Transverse colon (tissue), 4 donors: ENCODE data around the gene SAP30BP. TPM values are rescaled to one million over a fixed set of nuclear protein-coding genes. Genes with fewer than 3 reads are reported as not detected.
A peak's percentile ranks its signal among the peaks of the same experiment; 100 is the strongest.

Experiments
- DNase-seq: peaks from one replicate; pipeline ENCODE4 v3.0.0-alpha.2; 2019
- H3K27ac ChIP-seq, 4 donors: fragments of 200-600 bp; sonication (generic); 2 replicates each; pipeline ENCODE4 v1.5.1; 2016 to 2018; ENCODE audit warnings: inconsistent platforms in 4 of 4
- H3K27me3 ChIP-seq: fragments of 200-600 bp; sonication (generic); 2 replicates; pipeline ENCODE4 v1.5.1; 2017; ENCODE audit warnings: inconsistent platforms
- H3K36me3 ChIP-seq, 4 donors: fragments of 200-600 bp; sonication (generic); 2 replicates each; pipeline ENCODE4 v1.5.1; 2017 to 2019; ENCODE audit warnings: inconsistent platforms in 4 of 4
- H3K4me1 ChIP-seq, 4 donors: fragments of 200-600 bp; sonication (generic); 2 replicates each; pipeline ENCODE4 v1.5.1; 2017 to 2020; ENCODE audit warnings: inconsistent platforms in 4 of 4
- H3K4me3 ChIP-seq, 4 donors: fragments of 200-600 bp; sonication (generic); 1 replicate in 1 of 4; 2 replicates in 3 of 4; pipeline versions ENCODE4 v1.5.1 to v1.6.1; 2017 to 2019; ENCODE audit warnings: inconsistent platforms in 4 of 4
- H3K9me3 ChIP-seq, 2 donors: fragments of 200-600 bp; sonication (generic); 2 replicates each; pipeline ENCODE4 v1.5.1; 2017 to 2019; ENCODE audit warnings: inconsistent platforms in 2 of 2
- CTCF ChIP-seq, 5 experiments: fragments of 200-600 bp in 3 of 5; fragments of 450-650 bp in 2 of 5; sonication (generic) in 3 of 5; IDR thresholded peaks; 1 replicate in 2 of 5; 2 replicates in 3 of 5; pipeline ENCODE4 v1.5.1; 2016 to 2017; ENCODE audit warnings: antibody characterized with exemption in 5 of 5, inconsistent platforms in 3 of 5, mild to moderate bottlenecking in 2 of 5, moderate library complexity in 1 of 5
- EP300 ChIP-seq: sonication (generic); formaldehyde crosslinking; IDR thresholded peaks from one replicate; pipeline ENCODE4 v1.6.1; 2017; ENCODE audit warnings: antibody characterized with exemption, low read depth
- POLR2A ChIP-seq: fragments of 450-650 bp; IDR thresholded peaks from one replicate; pipeline ENCODE4 v1.6.1; 2016; ENCODE audit warnings: antibody characterized with exemption, mild to moderate bottlenecking, moderate library complexity
- POLR2AphosphoS5 ChIP-seq, 3 donors: sonication (generic); formaldehyde crosslinking; IDR thresholded peaks; one replicate each; pipeline ENCODE4 v1.6.1; 2016; ENCODE audit warnings: antibody characterized with exemption in 3 of 3
- WGBS, 2 donors: methylation state at CpG; one replicate each; pipeline ENCODE4 v1.1.5; 2018; ENCODE audit warnings: low coverage in 1 of 2; 5-methylcytosine and 5-hydroxymethylcytosine counted together
- in situ Hi-C, 4 donors: fragments of 200-750 bp; cut with MboI; loops; one replicate each; pipeline versions ENCODE4 v1.15.0 to v1.15.1; 2017; ENCODE audit warnings: low sequenced_read_pairs in 3 of 4, low pct_ligation_motif_present in 1 of 4, low pct_unique_long_range_greater_than_20kb in 1 of 4
- intact Hi-C: fragments of 100-400 bp; cut with DNase I; formaldehyde crosslinking; loops from one replicate; pipeline ENCODE4 v1.15.1; 2023; ENCODE audit warnings: low total_unique reads
- total RNA-seq, 4 donors: library from RNA; depleted of rRNA; stranded (reverse); fragments of >200 nt; gene quantifications; one replicate each; pipeline ENCODE4 v1.1.0, GENCODE V29; 2016

Gene SAP30BP
- total RNA-seq, 4 donors from 2014 or later = 49.0 to 83.8 (median 71.4) TPM

GRCh38 chr17:75634754-75635609 lies 32.2 kb upstream of the SAP30BP start:
- no peak for DNase-seq
- Histone ChIP-seq H3K4me1 (peaks cover 12 to 48% (median 44%) of the 10 kb centered on the region in 4 donors), H3K4me3 (no peak overlapping the region), H3K27me3 (no peaks in the 10 kb centered on the region), H3K27ac (peak overlapping the region; percentile 48 to 84 (median 77)), H3K9me3 (no peaks in the 10 kb centered on the region), H3K36me3 (no peaks in the 10 kb centered on the region)
- 81 to 83% methylated on average over 1 to 17 of the region's 20 CpGs for WGBS, 2 donors
- TF ChIP-seq EP300 (no peak), POLR2AphosphoS5 (IDR thresholded peaks at IDR 0.05) (no peak), CTCF (IDR thresholded peaks at IDR 0.05) (no peak), POLR2A (no peak)
- in situ Hi-C loops = no loop called here
- intact Hi-C loops = no loop called here

GRCh38 chr17:75635610-75636202 lies 31.4 kb upstream of the SAP30BP start:
- no peaks in the 10 kb centered on the region for H3K9me3 ChIP-seq
- in situ Hi-C loops = no loop called here

GRCh38 chr17:75636381-75637142 lies 30.6 kb upstream of the SAP30BP start:
- 87% methylated on average over 16 of the region's 19 CpGs; no CpG with 5 or more reads in 1 of the 2 donors for WGBS, 2 donors
- Histone ChIP-seq H3K27ac (peak overlapping the region; percentile 27 to 84 (median 40)), H3K4me1 (peaks cover 12 to 53% (median 47%) of the 10 kb centered on the region in 4 donors), H3K4me3 (no peak overlapping the region), H3K27me3 (no peaks in the 10 kb centered on the region), H3K36me3 (no peaks in the 10 kb centered on the region), H3K9me3 (no peaks in the 10 kb centered on the region)
- no peak for DNase-seq
- in situ Hi-C loops (no loop called here), intact Hi-C loops (no loop called here)
- no peak for TF ChIP-seq POLR2AphosphoS5 (IDR thresholded peaks at IDR 0.05)
- TF ChIP-seq EP300 = no peak
- TF ChIP-seq POLR2A = no peak
- TF ChIP-seq CTCF (IDR thresholded peaks at IDR 0.05) = no peak

More at GRCh38 chr17:75635610-75636202, 31.4 kb upstream of the SAP30BP start:
- Histone ChIP-seq H3K36me3 (no peaks in the 10 kb centered on the region), H3K4me1 (peaks cover 12 to 53% (median 47%) of the 10 kb centered on the region in 4 donors), H3K4me3 (no peak overlapping the region), H3K27ac (peak overlapping the region; percentile 23 to 84 (median 40)), H3K27me3 (no peaks in the 10 kb centered on the region)
- no peak for TF ChIP-seq POLR2A
- TF ChIP-seq POLR2AphosphoS5 (IDR thresholded peaks at IDR 0.05) = peak in 1 of 3 donors; percentile 27
- TF ChIP-seq CTCF (IDR thresholded peaks at IDR 0.05) = peak in 1 of 5 experiments; percentile 14
- no peak for TF ChIP-seq EP300
- intact Hi-C loops = no loop called here
- DNase-seq = peak; percentile 77
- WGBS, 2 donors = 45% methylated on average over 15 of the region's 16 CpGs; no CpG with 5 or more reads in 1 of the 2 donors

- Histone ChIP-seq H3K36me3 (no peaks in the 10 kb centered on the region), H3K27ac (peak overlapping the region in 1 of 4 donors; percentile 27), H3K4me1 (peaks cover 12 to 56% (median 51%) of the 10 kb centered on the region in 4 donors), H3K4me3 (no peak overlapping the region), H3K27me3 (no peaks in the 10 kb centered on the region), H3K9me3 (no peaks in the 10 kb centered on the region)
- DNase-seq = peak; percentile 68
- in situ Hi-C loops = no loop called here
- 60% methylated on average over 13 of the region's 13 CpGs; no CpG with 5 or more reads in 1 of the 2 donors for WGBS, 2 donors
- TF ChIP-seq POLR2AphosphoS5 (IDR thresholded peaks at IDR 0.05) = no peak
- no peak for TF ChIP-seq CTCF (IDR thresholded peaks at IDR 0.05)
- no peak for TF ChIP-seq EP300
- TF ChIP-seq POLR2A = no peak
- intact Hi-C loops = no loop called here
Observed at GRCh38 chr17:75637143-75637538, 30.0 kb upstream of the SAP30BP start.
